ENCODE data around the gene C1orf185. TPM values are rescaled to one million over a fixed set of nuclear protein-coding genes. Genes with fewer than 3 reads are reported as not detected.

The C1orf185 gene
- total and polyA plus RNA-seq, 2 donors, result not detected

- no peaks in the 10 kb centered on the region for H3K4me1 ChIP-seq (ENCODE audit: control insufficient read depth in 2 of 2, insufficient read depth in 2 of 2, low read length in 2 of 2)
- no peak overlapping the region for H3K4me3 ChIP-seq (ENCODE audit: low read length in 2 of 2)
- H3K36me3 ChIP-seq (ENCODE audit: control insufficient read depth in 2 of 2, insufficient read depth in 2 of 2, low read length in 1 of 2), result no peaks in the 10 kb centered on the region
- H3K27me3 ChIP-seq (ENCODE audit: control insufficient read depth in 2 of 2, insufficient read depth in 1 of 2, low read length in 1 of 2), result peaks cover 0 to 7% of the 10 kb centered on the region in 2 donors
- H3K9me3 ChIP-seq (ENCODE audit: control insufficient read depth in 2 of 2, insufficient read depth in 1 of 2, low read length in 1 of 2), result no peaks in the 10 kb centered on the region
- 93% methylated on average over 1 of the region's 1 CpG for WGBS
- no peak overlapping the region for H3K27ac ChIP-seq (ENCODE audit: low read depth in 1 of 2, low read length in 1 of 2)
- DNase-seq (ENCODE audit: low read depth in 6 of 9, low spot score in 9 of 9), result no peak
These were observed 28.6 kb upstream of the C1orf185 start for GRCh38 chr1:51073456-51073855.

DNA sequence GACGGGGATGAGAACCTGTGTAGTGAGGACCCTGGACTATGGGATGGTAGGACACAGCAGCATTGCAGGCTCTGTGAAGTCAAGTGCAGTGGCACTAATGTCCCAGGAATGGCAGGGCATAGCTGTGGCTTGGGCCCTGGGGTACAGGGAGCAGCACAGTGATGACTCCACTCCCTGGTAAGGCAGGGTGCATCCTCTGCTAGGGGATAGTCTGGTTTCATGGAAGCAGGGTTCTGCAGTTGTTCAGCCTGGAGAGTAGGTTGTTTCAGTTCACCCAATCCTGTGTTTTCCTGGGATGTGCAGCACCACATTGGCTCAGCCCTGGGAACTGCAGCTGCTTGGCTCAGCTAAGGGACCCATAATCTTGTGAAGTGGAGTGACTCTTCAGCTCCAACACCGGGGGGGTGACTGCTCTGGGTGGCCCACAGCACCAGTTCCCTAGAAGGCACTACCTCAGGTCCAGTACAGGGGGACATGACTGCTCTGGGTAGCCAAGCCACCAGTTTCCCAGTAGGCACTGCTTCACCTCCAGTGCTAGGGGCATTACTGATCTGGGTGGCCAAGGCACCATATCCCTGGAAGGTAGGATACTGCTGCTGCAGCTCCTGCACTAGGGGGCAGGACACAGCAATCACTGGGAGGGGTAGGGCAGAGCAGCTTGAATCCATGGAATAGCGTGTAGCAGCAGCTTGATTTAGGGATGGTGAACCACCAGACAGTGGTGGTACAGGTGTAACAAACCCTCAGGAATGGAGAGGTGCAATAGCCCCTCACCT, 15.3 kb upstream of the C1orf185 start:
- WGBS, result 87% methylated on average over 3 of the region's 3 CpGs
- Histone ChIP-seq H3K27me3 (ENCODE audit: control insufficient read depth in 2 of 2, insufficient read depth in 1 of 2, low read length in 1 of 2) (peaks cover 0 to 11% of the 10 kb centered on the region in 2 donors), H3K9me3 (ENCODE audit: control insufficient read depth in 2 of 2, insufficient read depth in 1 of 2, low read length in 1 of 2) (no peaks in the 10 kb centered on the region), H3K4me1 (ENCODE audit: control insufficient read depth in 2 of 2, insufficient read depth in 2 of 2, low read length in 2 of 2) (no peaks in the 10 kb centered on the region), H3K27ac (ENCODE audit: low read depth in 1 of 2, low read length in 1 of 2) (no peak overlapping the region), H3K36me3 (ENCODE audit: control insufficient read depth in 2 of 2, insufficient read depth in 2 of 2, low read length in 1 of 2) (no peaks in the 10 kb centered on the region), H3K4me3 (ENCODE audit: low read length in 2 of 2) (no peak overlapping the region)
- no peak for DNase-seq (ENCODE audit: low read depth in 6 of 9, low spot score in 9 of 9)

- no peak overlapping the region for H3K27ac ChIP-seq (ENCODE audit: low read depth in 1 of 2, low read length in 1 of 2)
- H3K27me3 ChIP-seq (ENCODE audit: control insufficient read depth in 2 of 2, insufficient read depth in 1 of 2, low read length in 1 of 2), result peaks cover 0 to 11% of the 10 kb centered on the region in 2 donors
- no peaks in the 10 kb centered on the region for H3K4me1 ChIP-seq (ENCODE audit: control insufficient read depth in 2 of 2, insufficient read depth in 2 of 2, low read length in 2 of 2)
- no peaks in the 10 kb centered on the region for H3K36me3 ChIP-seq (ENCODE audit: control insufficient read depth in 2 of 2, insufficient read depth in 2 of 2, low read length in 1 of 2)
- no peaks in the 10 kb centered on the region for H3K9me3 ChIP-seq (ENCODE audit: control insufficient read depth in 2 of 2, insufficient read depth in 1 of 2, low read length in 1 of 2)
- WGBS, result 62% methylated on average over 1 of the region's 1 CpG
- no peak overlapping the region for H3K4me3 ChIP-seq (ENCODE audit: low read length in 2 of 2)
- no peak for DNase-seq (ENCODE audit: low read depth in 6 of 9, low spot score in 9 of 9)
These were observed 13.6 kb upstream of the C1orf185 start for GRCh38 chr1:51088474-51088873.

DNA sequence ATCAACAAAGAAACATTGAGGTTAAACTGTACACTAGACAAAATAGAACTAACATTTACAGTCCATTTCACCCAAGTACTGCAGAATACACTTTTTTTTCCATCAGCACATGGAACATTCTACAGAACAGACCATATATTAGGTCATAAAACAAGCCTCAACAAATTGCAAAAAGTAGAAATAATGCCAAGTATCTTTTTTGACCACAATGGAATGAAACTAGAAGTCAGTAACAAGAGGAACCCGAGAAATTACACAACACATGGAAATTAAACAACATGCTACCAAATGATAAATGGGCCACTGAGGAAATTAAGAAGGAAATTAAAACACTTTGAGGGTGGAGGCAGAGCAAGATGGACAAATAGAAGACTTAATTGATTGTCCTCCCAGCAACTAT, 8.4 kb upstream of the C1orf185 start:
- Histone ChIP-seq H3K9me3 (ENCODE audit: control insufficient read depth in 2 of 2, insufficient read depth in 1 of 2, low read length in 1 of 2) (no peaks in the 10 kb centered on the region), H3K4me3 (ENCODE audit: low read length in 2 of 2) (no peak overlapping the region), H3K36me3 (ENCODE audit: control insufficient read depth in 2 of 2, insufficient read depth in 2 of 2, low read length in 1 of 2) (no peaks in the 10 kb centered on the region), H3K27me3 (ENCODE audit: control insufficient read depth in 2 of 2, insufficient read depth in 1 of 2, low read length in 1 of 2) (no peaks in the 10 kb centered on the region), H3K4me1 (ENCODE audit: control insufficient read depth in 2 of 2, insufficient read depth in 2 of 2, low read length in 2 of 2) (no peaks in the 10 kb centered on the region), H3K27ac (ENCODE audit: low read depth in 1 of 2, low read length in 1 of 2) (no peak overlapping the region)
- DNase-seq (ENCODE audit: low read depth in 6 of 9, low spot score in 9 of 9), result no peak
- WGBS, result 79% methylated on average over 1 of the region's 1 CpG

DNA sequence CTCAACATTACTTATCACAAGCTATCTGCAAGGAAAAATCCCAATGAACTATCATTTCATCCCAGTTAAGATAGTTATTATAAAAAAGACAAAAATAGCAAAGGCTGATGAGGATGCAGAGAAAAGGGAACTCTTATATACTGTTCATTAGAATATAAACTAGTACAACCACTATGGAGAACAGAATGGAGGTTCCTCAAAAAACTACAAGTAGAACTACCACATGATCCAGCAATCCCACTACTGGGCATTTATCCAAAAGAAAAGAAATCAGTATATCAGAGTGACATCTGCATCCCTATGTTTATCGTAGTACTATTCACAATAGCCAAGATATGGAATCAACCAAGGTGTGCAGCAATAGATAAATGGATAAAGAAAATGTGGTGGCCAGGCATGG, 4.9 kb upstream of the C1orf185 start:
- Histone ChIP-seq H3K4me1 (ENCODE audit: control insufficient read depth in 2 of 2, insufficient read depth in 2 of 2, low read length in 2 of 2) (no peaks in the 10 kb centered on the region), H3K27me3 (ENCODE audit: control insufficient read depth in 2 of 2, insufficient read depth in 1 of 2, low read length in 1 of 2) (no peaks in the 10 kb centered on the region), H3K27ac (ENCODE audit: low read depth in 1 of 2, low read length in 1 of 2) (no peak overlapping the region), H3K9me3 (ENCODE audit: control insufficient read depth in 2 of 2, insufficient read depth in 1 of 2, low read length in 1 of 2) (no peaks in the 10 kb centered on the region), H3K4me3 (ENCODE audit: low read length in 2 of 2) (no peak overlapping the region), H3K36me3 (ENCODE audit: control insufficient read depth in 2 of 2, insufficient read depth in 2 of 2, low read length in 1 of 2) (no peaks in the 10 kb centered on the region)
- WGBS, result 99% methylated on average over 1 of the region's 1 CpG
- no peak for DNase-seq (ENCODE audit: low read depth in 6 of 9, low spot score in 9 of 9)

GRCh38 chr1:51100264-51100880, 1.7 kb upstream of the C1orf185 start:
- Histone ChIP-seq H3K36me3 (ENCODE audit: control insufficient read depth in 2 of 2, insufficient read depth in 2 of 2, low read length in 1 of 2) (no peaks in the 10 kb centered on the region), H3K27me3 (ENCODE audit: control insufficient read depth in 2 of 2, insufficient read depth in 1 of 2, low read length in 1 of 2) (no peaks in the 10 kb centered on the region), H3K27ac (ENCODE audit: low read depth in 1 of 2, low read length in 1 of 2) (no peak overlapping the region), H3K4me1 (ENCODE audit: control insufficient read depth in 2 of 2, insufficient read depth in 2 of 2, low read length in 2 of 2) (no peaks in the 10 kb centered on the region), H3K9me3 (ENCODE audit: control insufficient read depth in 2 of 2, insufficient read depth in 1 of 2, low read length in 1 of 2) (no peaks in the 10 kb centered on the region), H3K4me3 (ENCODE audit: low read length in 2 of 2) (no peak overlapping the region)
- 85% methylated on average over 3 of the region's 3 CpGs for WGBS
- DNase-seq (ENCODE audit: low read depth in 6 of 9, low spot score in 9 of 9), result no peak

GRCh38 chr1:51114137-51114536, 12.1 kb downstream of the C1orf185 start:
- no peak overlapping the region for H3K4me3 ChIP-seq (ENCODE audit: low read length in 2 of 2)
- no peaks in the 10 kb centered on the region for H3K36me3 ChIP-seq (ENCODE audit: control insufficient read depth in 2 of 2, insufficient read depth in 2 of 2, low read length in 1 of 2)
- H3K27ac ChIP-seq (ENCODE audit: low read depth in 1 of 2, low read length in 1 of 2), result no peak overlapping the region
- H3K27me3 ChIP-seq (ENCODE audit: control insufficient read depth in 2 of 2, insufficient read depth in 1 of 2, low read length in 1 of 2), result no peaks in the 10 kb centered on the region
- no peaks in the 10 kb centered on the region for H3K9me3 ChIP-seq (ENCODE audit: control insufficient read depth in 2 of 2, insufficient read depth in 1 of 2, low read length in 1 of 2)
- no peaks in the 10 kb centered on the region for H3K4me1 ChIP-seq (ENCODE audit: control insufficient read depth in 2 of 2, insufficient read depth in 2 of 2, low read length in 2 of 2)
- no peak for DNase-seq (ENCODE audit: low read depth in 6 of 9, low spot score in 9 of 9)
- WGBS, result 96% methylated on average over 6 of the region's 6 CpGs

GRCh38 chr1:51115714-51116404, 13.8 kb downstream of the C1orf185 start:
- Histone ChIP-seq H3K27me3 (ENCODE audit: control insufficient read depth in 2 of 2, insufficient read depth in 1 of 2, low read length in 1 of 2) (no peaks in the 10 kb centered on the region), H3K36me3 (ENCODE audit: control insufficient read depth in 2 of 2, insufficient read depth in 2 of 2, low read length in 1 of 2) (no peaks in the 10 kb centered on the region), H3K4me3 (ENCODE audit: low read length in 2 of 2) (no peak overlapping the region), H3K9me3 (ENCODE audit: control insufficient read depth in 2 of 2, insufficient read depth in 1 of 2, low read length in 1 of 2) (no peaks in the 10 kb centered on the region), H3K27ac (ENCODE audit: low read depth in 1 of 2, low read length in 1 of 2) (no peak overlapping the region), H3K4me1 (ENCODE audit: control insufficient read depth in 2 of 2, insufficient read depth in 2 of 2, low read length in 2 of 2) (no peaks in the 10 kb centered on the region)
- no peak for DNase-seq (ENCODE audit: low read depth in 6 of 9, low spot score in 9 of 9)
- 95% methylated on average over 7 of the region's 7 CpGs for WGBS

- Histone ChIP-seq H3K27me3 (ENCODE audit: control insufficient read depth in 2 of 2, insufficient read depth in 1 of 2, low read length in 1 of 2) (no peaks in the 10 kb centered on the region), H3K4me1 (ENCODE audit: control insufficient read depth in 2 of 2, insufficient read depth in 2 of 2, low read length in 2 of 2) (no peaks in the 10 kb centered on the region), H3K27ac (ENCODE audit: low read depth in 1 of 2, low read length in 1 of 2) (no peak overlapping the region), H3K36me3 (ENCODE audit: control insufficient read depth in 2 of 2, insufficient read depth in 2 of 2, low read length in 1 of 2) (no peaks in the 10 kb centered on the region), H3K9me3 (ENCODE audit: control insufficient read depth in 2 of 2, insufficient read depth in 1 of 2, low read length in 1 of 2) (no peaks in the 10 kb centered on the region), H3K4me3 (ENCODE audit: low read length in 2 of 2) (no peak overlapping the region)
- WGBS, result 94% methylated on average over 3 of the region's 3 CpGs
- DNase-seq (ENCODE audit: low read depth in 6 of 9, low spot score in 9 of 9), result no peak
These were observed 17.3 kb downstream of the C1orf185 start for GRCh38 chr1:51119331-51119730.
